T-helper 1 cell treated with Interleukin-12 subunit alpha and Interleukin-12 subunit beta and Interleukin-4 antibody, amounts not matched to agents 30 ng/mL and 1 ng/mL, for 36 hours (primary cell): ENCODE measurements around the gene LRP1B. TPM values are rescaled to one million over a fixed set of nuclear protein-coding genes. Genes with fewer than 3 reads are reported as not detected.
"Not testable (repeated sequence)": the region's sequence is repeated elsewhere in the genome, so short reads cannot be mapped to it uniquely, and the experiment has no call there.

ENCODE experiments used
- intact Hi-C: fragments of 100-400 bp; cut with micrococcal nuclease; formaldehyde crosslinking; loops from one replicate; pipeline ENCODE4 v1.15.1; 2024
- total RNA-seq: library from RNA; stranded (reverse); gene quantifications from 2 replicates; pipeline ENCODE4 v1.2.3, GENCODE V29; 2022

Gene LRP1B
- total RNA-seq, 1 donor from 2014 or later = not detected

DNA sequence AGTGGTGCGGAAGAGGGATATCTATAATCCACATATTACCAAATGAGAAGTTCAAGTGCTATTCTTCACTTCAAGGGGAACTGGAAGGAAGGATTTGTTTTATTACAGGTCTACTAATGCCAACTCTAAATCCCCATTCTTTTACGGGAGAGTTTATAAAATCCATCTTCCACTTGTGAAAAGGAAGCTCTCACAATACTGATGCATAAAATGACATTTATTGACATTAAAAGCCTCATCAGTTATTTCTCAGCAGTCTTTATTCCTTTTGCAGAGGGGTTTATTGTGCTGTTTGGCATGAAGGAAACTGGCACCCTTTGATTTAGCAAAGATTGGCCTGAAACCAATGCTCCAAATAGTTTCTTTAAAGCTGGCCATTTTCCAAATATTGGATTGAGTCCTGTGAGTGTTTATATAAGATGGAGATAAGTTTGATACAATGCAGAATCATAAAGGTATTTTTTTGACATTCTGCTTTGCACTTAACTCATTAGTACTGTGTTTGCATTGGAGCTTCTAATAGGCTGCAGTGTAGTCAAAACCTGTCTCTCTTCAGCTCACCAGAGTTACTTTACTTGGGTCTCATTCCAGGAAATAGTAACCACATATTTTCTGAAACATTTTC, 26.6 kb downstream of the LRP1B start:
- intact Hi-C loops = no loop called here

DNA sequence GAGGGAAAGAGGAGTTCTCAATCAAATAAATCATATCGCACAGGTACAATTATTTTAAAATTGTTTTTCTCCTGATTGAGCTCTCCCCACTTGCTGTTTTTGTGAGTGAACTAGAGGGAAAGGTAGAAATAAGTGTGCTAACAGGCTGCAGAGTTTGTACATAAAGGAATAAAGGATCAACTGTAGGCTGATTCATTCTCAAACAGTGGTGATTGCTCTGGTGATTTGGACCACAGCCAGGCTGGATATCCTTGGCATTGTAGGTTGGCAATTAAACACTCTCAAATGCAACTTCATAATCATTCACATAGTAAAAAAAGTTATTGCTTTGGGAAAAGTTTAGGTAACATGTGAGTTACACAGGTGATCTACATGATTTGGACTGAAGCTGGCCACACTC, 29.8 kb downstream of the LRP1B start:
- intact Hi-C loops = no loop called here

DNA sequence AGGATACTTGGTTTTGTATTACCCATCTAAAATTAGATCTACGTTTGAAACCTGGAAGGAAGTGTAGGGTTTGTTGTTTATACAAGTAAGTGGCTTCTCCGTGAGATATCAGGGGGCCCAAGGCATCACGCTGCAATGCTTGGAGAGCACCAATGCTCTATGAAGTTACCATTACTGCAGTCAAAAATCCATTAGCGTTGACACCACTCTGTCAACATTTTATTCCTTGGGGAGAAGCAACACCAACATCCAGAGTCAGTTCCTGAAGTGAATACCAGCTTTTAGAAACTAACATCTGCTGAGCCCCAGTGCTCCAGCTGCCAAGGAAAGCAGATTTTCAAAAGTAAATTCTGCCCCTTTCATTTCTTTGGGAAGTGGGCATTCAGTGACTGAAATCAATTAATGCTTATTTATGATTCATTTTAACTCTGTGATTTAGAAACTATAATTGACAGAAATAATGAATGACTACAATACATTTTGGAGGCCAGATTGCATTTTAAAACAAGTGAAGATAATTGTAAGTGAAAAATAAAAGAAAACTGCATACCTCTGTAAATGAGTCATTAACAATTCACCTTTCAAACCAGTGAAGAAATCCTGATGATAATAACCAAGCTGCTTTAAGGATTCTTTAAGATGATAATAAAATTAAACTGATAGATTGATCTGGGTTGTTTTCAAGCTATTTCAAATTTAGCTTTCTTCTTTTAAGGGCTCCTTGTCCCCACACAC, 30.5 kb downstream of the LRP1B start:
- intact Hi-C loops = no loop called here

DNA sequence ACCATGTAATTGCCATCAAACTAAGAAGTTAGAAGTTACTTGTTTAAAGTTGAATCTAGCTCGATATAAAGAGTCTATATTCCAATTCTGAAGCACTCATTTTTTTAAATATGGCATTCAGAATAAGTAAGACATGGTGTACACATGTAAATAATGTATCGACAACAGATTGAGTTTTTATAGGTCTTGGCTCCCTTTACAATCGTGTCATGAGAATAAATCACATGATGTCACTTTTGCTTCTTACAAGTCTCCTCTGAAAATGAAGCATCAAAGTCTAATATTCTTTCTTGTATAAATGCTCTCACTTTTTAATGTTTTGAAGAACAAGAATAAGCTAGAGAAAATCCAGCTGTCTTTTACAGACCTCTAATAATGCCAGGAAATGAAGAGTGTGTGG, 33.1 kb downstream of the LRP1B start:
- intact Hi-C loops = no loop called here

DNA sequence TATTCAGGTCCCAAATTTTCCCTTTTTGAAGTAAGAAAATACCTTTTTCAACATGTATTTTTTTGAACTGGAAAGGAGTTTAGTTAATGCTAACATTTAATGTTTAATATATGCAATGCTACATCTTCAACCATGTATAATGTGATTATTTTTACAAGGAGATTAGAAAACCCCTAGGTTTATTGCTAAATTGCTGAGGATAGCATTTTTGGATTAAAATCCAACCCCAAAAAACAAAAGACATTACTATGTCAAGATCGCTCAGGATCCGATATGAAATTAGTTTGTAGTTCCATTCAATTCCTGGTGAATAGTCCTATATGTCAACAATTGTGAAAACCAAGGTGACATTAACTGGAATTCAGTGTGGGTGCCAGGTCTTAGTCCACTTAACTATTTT, 35.2 kb downstream of the LRP1B start:
- intact Hi-C loops = no loop called here

DNA sequence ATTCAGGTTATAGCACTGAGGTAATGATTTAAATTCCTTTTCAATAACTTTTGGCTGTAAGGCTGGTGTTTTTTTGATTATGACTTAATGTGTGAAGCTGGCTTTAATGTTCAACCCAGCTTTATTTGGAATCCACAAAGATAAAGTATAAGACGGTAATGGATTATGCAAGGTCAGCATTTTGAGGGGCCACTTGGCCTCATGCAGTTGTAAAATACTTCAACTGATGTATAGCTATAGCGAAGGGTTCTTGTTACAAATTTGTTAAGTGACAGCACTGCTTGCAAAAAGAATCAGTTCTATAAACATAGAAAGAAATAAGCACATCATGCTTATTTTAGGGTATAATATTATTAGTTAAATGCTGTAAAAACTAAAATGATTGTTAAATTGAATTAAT, 36.6 kb downstream of the LRP1B start:
- intact Hi-C loops = no loop called here

DNA sequence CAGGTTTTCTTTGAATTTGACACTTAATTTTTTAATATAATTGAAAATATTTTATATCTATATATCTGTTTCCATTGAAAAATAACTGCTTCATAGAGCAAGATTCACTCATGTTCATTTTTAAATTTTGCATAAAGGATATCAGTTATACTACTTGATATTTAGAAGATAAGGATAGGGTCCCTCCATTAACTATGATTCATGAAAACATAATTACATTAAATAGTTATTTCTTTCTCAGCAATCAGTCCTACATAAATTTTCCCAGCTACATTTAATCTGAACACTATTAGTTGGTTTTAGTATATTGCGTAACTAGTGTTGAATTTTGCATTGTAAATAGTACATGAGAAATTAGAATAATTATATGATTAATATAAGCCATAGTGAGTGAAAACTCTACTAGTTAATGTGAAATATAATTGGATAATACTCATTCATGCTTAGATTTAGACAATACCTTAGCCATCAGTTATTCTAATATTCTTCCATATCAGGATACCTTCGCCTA, 42.7 kb downstream of the LRP1B start:
- intact Hi-C loops = no loop called here

DNA sequence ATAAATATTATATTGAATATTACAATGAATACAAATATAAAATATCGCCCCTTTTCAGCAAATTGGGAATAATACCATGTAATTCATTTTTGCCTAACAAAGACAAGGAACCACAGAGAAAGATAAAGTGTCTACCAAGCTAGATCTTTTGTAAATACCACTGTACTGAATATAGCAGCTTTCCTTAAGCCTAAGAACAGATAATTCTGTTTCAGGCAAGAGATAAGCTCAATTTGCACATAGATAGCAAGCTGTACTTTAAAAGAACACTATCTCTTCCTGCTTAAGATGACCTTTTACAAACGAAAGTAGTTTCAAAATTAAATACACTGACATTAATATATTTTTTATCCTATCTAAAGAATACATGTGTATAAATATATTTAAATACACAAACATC, 43.2 kb downstream of the LRP1B start:
- intact Hi-C loops = not testable (repeated sequence)

DNA sequence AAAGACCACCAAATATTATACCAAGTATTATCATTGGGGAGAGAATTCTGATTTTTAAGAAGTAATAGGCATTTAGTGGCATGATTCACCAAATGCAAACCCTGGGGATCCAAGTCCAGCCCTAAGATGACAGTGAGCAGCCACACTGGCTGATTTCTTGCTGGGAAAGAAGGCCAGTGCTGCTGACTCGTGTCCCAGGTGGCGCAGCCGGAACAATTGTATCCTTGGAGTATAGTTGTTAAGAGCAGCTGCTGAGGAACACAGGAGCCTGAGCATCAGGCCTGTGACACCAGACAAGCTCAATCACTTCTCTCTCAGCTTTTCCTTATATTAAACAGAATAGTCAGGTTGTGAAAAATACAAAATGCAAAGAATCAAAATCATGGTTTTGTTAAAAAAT, 48.4 kb downstream of the LRP1B start:
- intact Hi-C loops = no loop called here

DNA sequence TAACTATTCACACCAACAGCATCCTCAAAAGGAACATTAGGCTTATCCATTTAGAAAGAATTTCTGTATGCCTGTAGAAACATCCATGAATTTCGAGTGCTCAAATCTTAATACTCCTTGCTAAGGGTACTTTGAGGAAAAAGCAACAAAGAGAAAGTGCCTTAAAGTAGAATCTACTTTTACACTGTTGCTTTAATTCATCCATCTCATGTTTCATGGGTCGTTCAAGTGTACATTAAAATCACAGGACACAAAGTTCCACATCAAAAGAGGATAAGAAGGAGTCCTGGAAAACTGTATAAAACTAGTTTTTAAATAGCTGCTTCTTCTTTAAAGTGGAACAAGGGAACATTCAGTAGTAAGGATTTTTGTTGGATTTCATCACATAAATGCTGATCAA, 54.5 kb downstream of the LRP1B start:
- intact Hi-C loops = no loop called here

DNA sequence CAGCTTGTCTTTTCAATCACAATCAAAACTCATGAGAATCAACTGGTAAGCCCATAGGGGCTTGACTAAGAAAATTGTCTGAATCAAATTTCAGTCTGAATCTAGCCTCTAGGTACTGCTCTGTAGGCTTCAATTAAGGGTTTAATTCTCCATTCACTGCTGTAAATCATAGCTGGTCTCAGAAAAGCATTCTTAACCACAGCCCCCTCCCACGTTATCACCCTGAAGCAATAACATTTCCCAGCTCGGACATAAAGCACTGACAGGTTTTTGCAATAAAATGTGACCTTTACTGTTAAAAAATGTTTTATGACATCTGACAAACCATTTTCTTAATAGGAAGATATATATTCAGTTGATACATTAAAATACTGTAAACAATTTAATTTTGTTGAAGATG, 55.0 kb downstream of the LRP1B start:
- intact Hi-C loops = no loop called here

DNA sequence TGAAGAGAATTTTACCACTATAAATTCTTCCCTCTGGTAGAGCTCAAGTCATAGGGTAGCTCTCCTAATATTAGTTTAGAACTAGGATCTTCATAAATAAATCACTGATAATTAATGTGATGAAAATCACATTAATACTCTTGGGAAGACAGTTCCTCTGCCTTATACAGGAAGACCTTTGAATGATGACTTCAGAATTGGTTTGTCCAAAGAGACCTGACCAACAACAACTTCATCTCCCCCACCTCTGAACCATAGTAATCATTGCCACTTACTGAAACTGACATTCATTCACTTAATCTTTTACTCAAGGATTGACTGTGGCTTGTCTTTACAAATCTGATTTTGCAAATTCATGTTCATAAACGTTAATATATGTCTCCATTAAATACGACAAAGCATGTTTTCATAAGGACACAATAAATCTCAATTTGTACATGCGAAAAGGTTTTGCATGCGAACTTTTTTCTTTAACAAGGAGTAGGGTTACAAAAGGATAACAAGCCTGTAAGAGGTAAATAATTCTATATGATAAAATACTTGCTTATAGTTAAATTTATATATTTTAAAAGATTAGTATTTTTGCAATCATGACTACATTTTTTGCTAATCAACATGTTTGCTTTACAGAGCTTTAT, 61.4 kb downstream of the LRP1B start:
- intact Hi-C loops = no loop called here

DNA sequence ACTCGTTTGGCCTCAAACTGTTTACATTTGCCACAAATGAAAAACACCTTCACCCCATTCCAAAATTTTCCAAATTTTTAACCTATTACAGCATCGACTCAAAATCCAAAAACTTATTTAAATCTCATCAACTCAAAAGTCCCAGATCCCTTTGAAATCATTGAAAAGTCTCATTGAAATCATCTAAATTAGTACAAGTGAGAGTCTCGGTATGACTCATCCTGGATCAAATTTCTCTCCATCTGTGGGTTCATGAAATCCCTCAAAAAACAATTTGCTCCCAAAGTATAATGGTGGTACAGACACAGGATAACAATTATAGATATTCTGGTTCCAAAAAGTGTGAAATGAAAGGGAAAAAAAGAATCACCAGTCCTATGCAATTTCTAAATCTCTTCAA, 65.1 kb downstream of the LRP1B start:
- intact Hi-C loops = no loop called here

DNA sequence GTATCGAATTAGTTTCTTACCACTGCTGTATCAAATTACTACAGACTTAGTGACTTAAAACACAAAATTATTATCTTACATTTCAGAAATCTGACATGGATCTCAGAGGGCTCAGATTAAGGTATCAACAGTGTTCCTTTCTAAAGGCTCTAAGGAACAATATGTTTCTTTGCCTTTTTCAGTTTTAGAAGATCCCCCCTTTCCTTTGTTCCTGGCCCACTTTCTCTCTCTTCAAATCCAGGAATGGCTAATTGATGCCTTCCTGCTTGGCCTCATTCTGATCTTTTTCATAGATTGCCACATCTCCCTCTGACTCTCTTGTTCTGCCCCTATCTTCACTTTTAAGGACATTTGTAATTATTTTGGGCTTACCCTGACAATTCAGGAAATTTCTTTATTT, 65.7 kb downstream of the LRP1B start:
- intact Hi-C loops = no loop called here

DNA sequence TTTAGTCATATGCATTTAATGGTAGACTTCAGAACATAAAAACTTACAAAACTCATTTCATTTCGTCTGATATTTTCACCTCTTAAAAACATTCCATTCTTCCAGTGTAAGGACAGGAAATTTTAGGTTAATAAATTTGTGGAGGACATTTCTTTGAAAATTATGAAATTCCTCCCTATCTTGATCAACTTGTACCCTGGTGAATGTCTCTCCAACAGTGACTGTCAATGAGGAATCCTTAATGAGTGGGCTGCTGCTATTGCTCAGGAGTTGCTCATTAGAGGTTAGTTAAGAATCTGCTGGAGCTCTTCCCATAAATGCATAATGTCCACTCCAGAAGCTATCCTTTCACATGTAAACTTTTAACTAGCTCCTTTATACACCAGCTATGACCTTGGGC, 69.1 kb downstream of the LRP1B start:
- intact Hi-C loops = no loop called here

DNA sequence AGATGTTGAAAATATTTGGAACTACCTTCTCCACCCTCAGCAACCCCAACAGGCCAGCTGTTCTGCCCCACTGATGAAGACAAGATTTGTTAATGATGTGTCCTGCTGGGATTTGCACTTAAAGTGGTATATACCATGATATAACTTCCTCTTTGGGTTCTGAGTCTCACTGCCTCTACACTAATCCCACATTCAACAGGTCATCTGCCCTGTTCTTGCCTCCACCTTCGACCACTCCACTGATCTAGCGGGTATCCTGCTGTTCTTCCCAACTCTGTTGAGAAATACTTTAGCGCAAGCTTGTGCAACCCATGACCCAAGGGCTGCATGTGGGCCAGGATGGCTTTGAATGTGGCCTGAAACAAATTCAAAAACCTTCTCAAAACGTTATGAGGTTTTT, 72.7 kb downstream of the LRP1B start:
- intact Hi-C loops = no loop called here

DNA sequence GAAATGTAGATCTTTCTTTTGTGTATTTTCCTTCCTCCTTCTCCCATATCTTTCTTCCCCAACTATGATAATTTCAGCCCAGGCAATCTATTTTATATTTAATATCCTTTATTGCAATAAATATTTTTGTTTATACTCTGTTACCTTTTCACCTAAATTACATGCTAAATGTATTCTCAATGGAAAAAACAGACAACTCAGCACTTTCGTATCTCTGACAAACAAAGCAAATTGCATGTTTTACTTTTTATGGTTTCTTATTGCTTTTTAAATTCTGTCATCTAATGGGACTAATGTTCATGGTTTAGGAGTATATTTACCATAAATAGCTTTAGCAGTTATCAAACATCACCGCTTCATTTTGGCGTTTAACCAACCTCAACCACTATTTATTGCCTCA, 74.0 kb downstream of the LRP1B start:
- intact Hi-C loops = no loop called here

DNA sequence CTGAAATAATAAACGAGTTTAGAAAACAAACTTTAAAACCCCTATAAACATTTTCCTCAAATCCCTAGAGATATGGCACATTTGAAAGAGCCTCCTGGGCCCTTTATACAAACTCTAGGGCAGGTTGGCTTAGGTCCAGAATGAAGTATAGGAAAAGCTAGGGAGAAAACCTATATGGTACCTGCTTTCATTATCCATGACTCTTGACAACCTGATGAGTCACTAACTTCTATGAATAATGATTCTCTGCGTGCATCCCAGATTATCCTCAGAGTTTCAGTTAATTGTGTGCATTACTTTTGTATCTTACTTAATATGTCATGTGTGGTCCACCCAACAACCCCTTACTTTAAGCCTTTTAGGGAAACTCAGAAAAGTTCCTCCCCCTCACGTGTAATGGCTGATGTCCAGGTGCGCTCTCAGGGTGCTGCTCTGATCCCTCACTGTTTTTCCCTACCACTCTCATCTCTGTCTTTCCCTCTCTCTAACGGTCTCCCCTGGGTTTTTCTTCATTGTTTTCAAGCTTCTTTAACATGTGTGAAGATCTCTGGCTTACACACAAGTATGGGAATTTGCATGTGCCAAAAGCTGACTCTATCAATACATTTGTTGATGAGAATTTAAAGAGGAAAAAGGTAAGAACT, 78.5 kb downstream of the LRP1B start:
- intact Hi-C loops = no loop called here

DNA sequence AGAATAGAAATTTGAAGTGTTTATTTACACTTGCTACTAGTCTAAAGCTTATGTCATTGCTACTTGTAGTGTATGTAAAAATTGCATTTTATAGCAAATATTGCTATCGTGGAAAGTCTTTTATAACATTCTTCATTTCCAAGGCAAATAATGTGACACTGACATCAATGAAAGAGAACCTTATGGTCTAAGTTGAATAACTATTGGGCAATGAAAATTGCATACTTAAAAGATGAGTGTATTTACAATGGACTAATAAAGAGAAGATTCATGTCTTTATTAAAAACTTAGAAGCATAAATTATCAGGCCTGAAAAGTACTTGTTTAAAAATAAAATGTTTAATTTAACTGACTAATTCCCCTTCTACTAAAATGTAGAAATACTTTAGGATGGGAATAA, 82.2 kb downstream of the LRP1B start:
- intact Hi-C loops = no loop called here

DNA sequence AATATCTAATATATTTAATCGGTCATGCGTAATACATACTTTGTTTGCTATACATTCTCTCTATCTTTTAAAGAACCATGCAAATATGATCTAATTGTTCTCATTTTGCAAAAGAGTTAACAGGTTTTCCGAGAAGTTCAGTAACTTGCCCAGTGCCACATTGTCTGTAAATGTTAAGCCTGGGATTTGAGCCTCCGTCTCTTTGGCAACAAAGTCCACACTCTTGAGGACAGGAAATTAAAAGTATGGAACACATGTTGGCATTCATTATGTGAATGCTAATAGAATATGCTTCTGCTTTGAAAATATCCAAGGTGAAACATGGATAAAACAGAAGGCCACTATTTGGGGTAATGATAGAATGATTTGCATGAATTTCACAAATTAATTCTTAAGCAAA, 85.2 kb downstream of the LRP1B start:
- intact Hi-C loops = no loop called here

DNA sequence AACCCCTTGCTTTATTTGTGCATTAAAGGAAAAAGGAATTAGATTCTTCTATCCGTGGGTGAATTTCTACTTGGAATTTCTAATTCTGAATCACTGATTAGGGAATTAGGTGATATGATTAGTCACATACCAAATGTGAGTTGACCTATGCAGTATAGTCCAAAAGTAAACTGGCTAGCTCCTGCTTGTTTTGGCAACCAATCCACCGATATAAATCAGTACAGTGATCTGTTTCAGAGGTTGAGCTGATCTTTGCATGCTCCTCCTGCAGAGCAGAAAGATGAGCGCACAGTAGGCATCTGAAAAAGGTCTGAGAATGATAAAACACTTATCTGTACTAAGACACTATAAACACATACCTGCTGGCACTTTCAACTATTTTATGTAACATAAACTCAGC, 86.6 kb downstream of the LRP1B start:
- intact Hi-C loops = no loop called here

DNA sequence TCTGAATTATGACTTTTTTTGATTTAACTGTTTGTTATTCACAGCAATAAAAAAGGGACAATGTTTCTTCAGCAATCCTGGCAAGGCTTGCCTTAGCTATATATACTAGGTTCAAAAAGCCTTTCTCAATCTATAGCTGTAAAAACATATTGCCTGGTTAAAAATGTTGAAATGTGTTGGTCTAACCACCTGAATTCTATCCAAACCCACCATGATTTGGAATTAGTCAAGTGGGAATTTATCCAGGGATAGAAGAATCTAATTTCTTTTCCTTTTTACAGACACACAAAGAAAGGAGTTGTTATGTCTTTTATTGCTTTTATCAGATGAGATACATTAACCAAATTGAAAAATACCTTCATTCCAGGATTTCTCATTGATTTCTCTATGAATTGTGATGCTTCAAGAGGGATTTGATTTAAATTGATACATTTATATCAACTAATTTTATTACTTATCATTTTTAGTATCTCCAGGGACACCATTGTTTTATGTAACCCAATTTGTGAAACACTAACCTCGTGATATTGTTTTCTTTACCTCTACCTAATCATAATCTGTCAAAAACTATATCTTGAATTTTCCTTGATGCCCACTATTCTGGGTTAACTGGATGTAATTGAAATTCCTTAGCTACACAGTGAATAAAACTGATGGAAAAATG, 88.1 kb downstream of the LRP1B start:
- intact Hi-C loops = no loop called here
